Trophoblast cell (in vitro differentiated cells and primary cell): ENCODE data around the gene EDIL3.

ENCODE experiments used
- DNase-seq, 2 donors: peaks; one replicate each; pipeline ENCODE4 v3.0.0-alpha.2; 2016
- H2AFZ ChIP-seq: 2 replicates; pipeline ENCODE4 v1.6.1; 2013; ENCODE audit warnings: low read length, moderate library complexity, mild to moderate bottlenecking; ENCODE audit not compliant: insufficient read depth, poor library complexity
- H2AK5ac ChIP-seq: 2 replicates; pipeline ENCODE4 v1.6.1; 2013; ENCODE audit warnings: mild to moderate bottlenecking, low read length
- H2BK120ac ChIP-seq: 2 replicates; pipeline ENCODE4 v1.6.1; 2013; ENCODE audit warnings: low read length, mild to moderate bottlenecking, moderate library complexity; ENCODE audit not compliant: insufficient read depth, poor library complexity
- H2BK12ac ChIP-seq: 2 replicates; pipeline ENCODE4 v1.6.1; 2013; ENCODE audit warnings: mild to moderate bottlenecking, low read length, moderate library complexity
- H2BK5ac ChIP-seq: 2 replicates; pipeline ENCODE4 v1.6.1; 2013; ENCODE audit warnings: low read length, low read depth, moderate library complexity, mild to moderate bottlenecking; ENCODE audit not compliant: poor library complexity
- H3K14ac ChIP-seq: 2 replicates; pipeline ENCODE4 v1.6.1; 2013; ENCODE audit warnings: mild to moderate bottlenecking, low read length
- H3K18ac ChIP-seq: 2 replicates; pipeline ENCODE4 v1.6.1; 2013; ENCODE audit warnings: mild to moderate bottlenecking, low read length
- H3K23ac ChIP-seq: 2 replicates; pipeline ENCODE4 v1.6.1; 2013; ENCODE audit warnings: low read length
- H3K27ac ChIP-seq: 2 replicates; pipeline ENCODE4 v1.5.1; 2013; ENCODE audit warnings: low read depth, mild to moderate bottlenecking, inconsistent platforms, low read length, moderate library complexity
- H3K27me3 ChIP-seq: 2 replicates; pipeline ENCODE4 v1.6.1; 2013; ENCODE audit warnings: inconsistent platforms, mild to moderate bottlenecking, low read length, moderate library complexity; ENCODE audit not compliant: insufficient read depth
- H3K36me3 ChIP-seq, 2 experiments: 1 replicate in 1 of 2; 2 replicates in 1 of 2; pipeline ENCODE4 v1.6.1; 2013; ENCODE audit warnings: low read length in 2 of 2, mild to moderate bottlenecking in 2 of 2, moderate library complexity in 1 of 2; ENCODE audit not compliant: insufficient read depth in 2 of 2, control insufficient read depth in 1 of 2
- H3K4ac ChIP-seq: 2 replicates; pipeline ENCODE4 v1.6.1; 2013; ENCODE audit warnings: low read depth, mild to moderate bottlenecking, low read length, moderate library complexity
- H3K4me1 ChIP-seq, 2 experiments: 1 replicate in 1 of 2; 2 replicates in 1 of 2; pipeline ENCODE4 v1.6.1; 2013; ENCODE audit warnings: low read length in 2 of 2, mild to moderate bottlenecking in 2 of 2, moderate library complexity in 1 of 2; ENCODE audit not compliant: insufficient read depth in 2 of 2, control insufficient read depth in 1 of 2
- H3K4me2 ChIP-seq: 2 replicates; pipeline ENCODE4 v1.6.1; 2013; ENCODE audit warnings: inconsistent platforms, mild to moderate bottlenecking, low read length, moderate library complexity
- H3K4me3 ChIP-seq: 2 replicates; pipeline ENCODE4 v1.5.1; 2013; ENCODE audit warnings: mild to moderate bottlenecking, low read depth, low read length, inconsistent platforms
- H3K79me1 ChIP-seq: one replicate; pipeline ENCODE4 v1.6.1; 2013; ENCODE audit warnings: low read length
- H3K79me2 ChIP-seq: 2 replicates; pipeline ENCODE4 v1.6.1; 2013; ENCODE audit warnings: low read length, mild to moderate bottlenecking; ENCODE audit not compliant: control insufficient read depth, insufficient read depth, poor library complexity
- H3K9ac ChIP-seq: 2 replicates; pipeline ENCODE4 v1.6.1; 2013; ENCODE audit warnings: mild to moderate bottlenecking, low read length
- H3K9me3 ChIP-seq: 2 replicates; pipeline ENCODE4 v1.6.1; 2013; ENCODE audit warnings: low read depth, mild to moderate bottlenecking, control low read depth, inconsistent platforms, low read length; ENCODE audit not compliant: insufficient read depth
- H4K12ac ChIP-seq: 2 replicates; pipeline ENCODE4 v1.6.1; 2013; ENCODE audit warnings: low read depth, mild to moderate bottlenecking, low read length, moderate library complexity
- H4K8ac ChIP-seq: 2 replicates; pipeline ENCODE4 v1.6.1; 2013; ENCODE audit warnings: low read depth, mild to moderate bottlenecking, low read length, moderate library complexity
- H4K91ac ChIP-seq: one replicate; pipeline ENCODE4 v1.6.1; 2013; ENCODE audit warnings: low read depth, mild to moderate bottlenecking, low read length, moderate library complexity
- WGBS: extraction: QIAGEN DNeasy Blood & Tissue Kit; methylation state at CpG from one replicate; pipeline ENCODE4 v1.1.7; 2013; ENCODE audit warnings: missing lambda C conversion rate; ENCODE audit not compliant: insufficient read length, insufficient coverage; ENCODE audit errors: extremely low coverage; 5-methylcytosine and 5-hydroxymethylcytosine counted together

Gene EDIL3

GRCh38 chr5:84202136-84202535 is 182.5 kb downstream of the EDIL3 start:
- Histone ChIP-seq H2BK5ac (no peak overlapping the region), H4K91ac (no peak overlapping the region), H3K9ac (no peak overlapping the region), H3K36me3 (no peaks in the 10 kb centered on the region), H3K4me2 (no peak overlapping the region), H3K9me3 (no peaks in the 10 kb centered on the region), H2AFZ (no peak overlapping the region), H2AK5ac (no peak overlapping the region), H3K4me3 (no peak overlapping the region), H4K12ac (no peak overlapping the region), H2BK120ac (no peak overlapping the region), H3K27ac (no peak overlapping the region), H2BK12ac (no peak overlapping the region), H3K18ac (no peak overlapping the region), H3K23ac (no peak overlapping the region), H3K14ac (no peak overlapping the region), H3K79me1 (no peaks in the 10 kb centered on the region), H4K8ac (no peak overlapping the region), H3K4ac (no peak overlapping the region), H3K27me3 (no peaks in the 10 kb centered on the region), H3K4me1 (no peaks in the 10 kb centered on the region), H3K79me2 (no peaks in the 10 kb centered on the region)
- no CpG with 5 or more reads among the region's 1 CpG for WGBS
- no peak for DNase-seq

- H2BK12ac ChIP-seq: no peak overlapping the region
Measured at GRCh38 chr5:84197538-84197937, 187.1 kb downstream of the EDIL3 start.

GRCh38 chr5:84191281-84191680 is 193.4 kb downstream of the EDIL3 start:
- Histone ChIP-seq H3K4me2 (no peak overlapping the region), H2AK5ac (no peak overlapping the region), H3K27me3 (no peaks in the 10 kb centered on the region), H4K12ac (no peak overlapping the region), H3K4ac (no peak overlapping the region), H2BK5ac (no peak overlapping the region), H3K14ac (no peak overlapping the region), H3K18ac (no peak overlapping the region), H4K8ac (no peak overlapping the region), H3K9ac (no peak overlapping the region), H2AFZ (no peak overlapping the region), H2BK12ac (no peak overlapping the region), H3K4me3 (no peak overlapping the region), H3K4me1 (no peaks in the 10 kb centered on the region), H3K23ac (no peak overlapping the region), H3K36me3 (no peaks in the 10 kb centered on the region), H3K9me3 (no peaks in the 10 kb centered on the region), H3K79me1 (no peaks in the 10 kb centered on the region), H4K91ac (no peak overlapping the region), H3K79me2 (no peaks in the 10 kb centered on the region), H3K27ac (no peak overlapping the region), H2BK120ac (no peak overlapping the region)
- no CpG with 5 or more reads among the region's 2 CpGs for WGBS
- DNase-seq: no peak

More at GRCh38 chr5:84197538-84197937, 187.1 kb downstream of the EDIL3 start:
- Histone ChIP-seq H3K14ac (no peak overlapping the region), H3K23ac (no peak overlapping the region), H3K27me3 (no peaks in the 10 kb centered on the region), H3K4me3 (no peak overlapping the region), H3K9ac (no peak overlapping the region), H2AK5ac (no peak overlapping the region), H3K79me1 (no peaks in the 10 kb centered on the region), H3K18ac (no peak overlapping the region), H2BK5ac (no peak overlapping the region), H4K91ac (no peak overlapping the region), H3K36me3 (no peaks in the 10 kb centered on the region), H4K8ac (no peak overlapping the region), H3K4me2 (no peak overlapping the region), H3K27ac (no peak overlapping the region), H2AFZ (no peak overlapping the region), H3K4me1 (no peaks in the 10 kb centered on the region), H2BK120ac (no peak overlapping the region), H3K79me2 (no peaks in the 10 kb centered on the region), H3K4ac (no peak overlapping the region), H3K9me3 (no peaks in the 10 kb centered on the region), H4K12ac (no peak overlapping the region)
- no CpG with 5 or more reads among the region's 2 CpGs for WGBS
- no peak for DNase-seq

GRCh38 chr5:84184857-84185256 is 199.8 kb downstream of the EDIL3 start:
- Histone ChIP-seq H3K27ac (no peak overlapping the region), H2AFZ (no peak overlapping the region), H3K27me3 (no peaks in the 10 kb centered on the region), H2BK5ac (no peak overlapping the region), H3K79me2 (no peaks in the 10 kb centered on the region), H3K4me1 (no peaks in the 10 kb centered on the region), H3K79me1 (no peaks in the 10 kb centered on the region), H3K9ac (no peak overlapping the region), H4K91ac (no peak overlapping the region), H3K18ac (no peak overlapping the region), H2BK12ac (no peak overlapping the region), H4K12ac (no peak overlapping the region), H3K4me2 (no peak overlapping the region), H3K14ac (no peak overlapping the region), H3K9me3 (no peaks in the 10 kb centered on the region), H3K4me3 (no peak overlapping the region), H2AK5ac (no peak overlapping the region), H3K23ac (no peak overlapping the region), H4K8ac (no peak overlapping the region), H3K36me3 (no peaks in the 10 kb centered on the region), H3K4ac (no peak overlapping the region), H2BK120ac (no peak overlapping the region)
- DNase-seq: no peak
- no CpG with 5 or more reads among the region's 1 CpG for WGBS
